ENCODE measurements around the gene CDH4. TPM values are rescaled to one million over a fixed set of nuclear protein-coding genes. Genes with fewer than 3 reads are reported as not detected.

CDH4 gene
- total RNA-seq, 1 experiment from 2014 or later, result not detected

DNA sequence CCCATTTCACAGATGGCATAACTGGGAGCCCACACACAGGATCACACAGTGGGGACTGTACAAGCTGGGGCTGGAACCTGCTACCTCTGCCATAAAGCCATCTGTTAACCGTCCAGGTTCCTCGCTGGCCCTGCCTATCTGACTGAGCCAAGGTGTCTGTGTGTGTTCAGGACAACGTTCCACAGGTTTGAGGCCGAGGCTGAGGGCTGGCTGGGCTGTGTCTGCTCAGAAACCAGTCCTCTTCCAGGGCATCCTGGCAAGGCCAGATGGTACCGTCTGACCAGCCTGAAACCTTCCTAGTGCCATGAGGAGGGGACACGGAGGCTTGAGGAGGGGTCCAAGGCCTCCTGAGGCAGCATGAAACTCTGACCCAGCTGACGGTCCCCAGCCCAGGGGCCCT, 663.0 kb downstream of the CDH4 start:
- Mint-ChIP-seq H3K27ac (ENCODE audit: unreplicated experiment) (no peak overlapping the region), H3K9me3 (ENCODE audit: unreplicated experiment) (peaks cover 13% of the 10 kb centered on the region), H3K4me1 (ENCODE audit: low read depth, unreplicated experiment) (no peaks in the 10 kb centered on the region), H3K27me3 (ENCODE audit: insufficient read depth, unreplicated experiment) (peaks cover 33% of the 10 kb centered on the region), H3K36me3 (ENCODE audit: insufficient read depth, unreplicated experiment) (no peaks in the 10 kb centered on the region), H3K4me3 (ENCODE audit: unreplicated experiment) (no peak overlapping the region)
- Histone ChIP-seq H3K4me1 (no peaks in the 10 kb centered on the region), H3K36me3 (ENCODE audit: control insufficient read depth, insufficient read depth, low read length) (no peaks in the 10 kb centered on the region), H3K27me3 (replicated peaks; ENCODE audit: control insufficient read depth, insufficient read depth, low read length) (no peaks in the 10 kb centered on the region; the same call in none of the 2 replicates), H3K4me3 (ENCODE audit: low read depth, low read length) (no peak overlapping the region), H3K9me3 (peaks cover 28% of the 10 kb centered on the region)
- ChIA-PET POLR2A (no interaction called here), CTCF (no interaction called here)
- DNase-seq, result no peak
- intact Hi-C loops (cut with micrococcal nuclease; ENCODE audit: unreplicated experiment), result no loop called here
- no TSS peak for BruUV-seq (replicated peaks)
- no peak for TF ChIP-seq CTCF (IDR thresholded peaks at IDR 0.05; ENCODE audit: insufficient read depth in 1 of 2, low read depth in 1 of 2, low read length in 1 of 2, severe bottlenecking in 1 of 2, unreplicated experiment in 1 of 2)

DNA sequence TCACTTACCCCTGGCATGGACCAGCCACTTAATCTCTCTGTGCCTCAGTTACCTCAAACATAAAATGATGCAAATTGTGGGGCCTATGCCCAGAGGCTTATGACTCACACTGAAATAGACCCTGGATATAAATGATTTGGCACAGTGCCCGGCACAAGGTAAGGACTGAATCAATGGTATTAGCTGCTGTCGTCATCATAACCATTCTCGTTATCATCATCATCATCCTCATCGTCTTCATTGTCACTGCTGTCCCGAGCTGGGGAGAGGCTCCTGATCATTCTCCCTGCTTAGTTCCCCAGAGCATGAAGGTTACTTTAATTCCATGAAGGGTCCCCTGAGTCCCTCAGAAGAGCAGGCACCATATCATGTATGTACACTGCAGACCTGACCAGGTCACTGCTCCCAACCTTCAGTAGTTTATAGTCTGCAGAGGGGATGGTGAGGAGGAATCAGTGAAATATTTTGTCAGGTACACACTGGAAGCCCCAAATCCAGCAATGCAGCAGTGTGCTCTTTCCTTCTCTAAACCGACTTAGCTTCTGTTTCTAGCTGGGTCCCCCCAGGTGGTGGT, 664.3 kb downstream of the CDH4 start:
- ChIA-PET POLR2A (no interaction called here), CTCF (no interaction called here)
- Histone ChIP-seq H3K4me3 (ENCODE audit: low read depth, low read length) (no peak overlapping the region), H3K27me3 (replicated peaks; ENCODE audit: control insufficient read depth, insufficient read depth, low read length) (no peaks in the 10 kb centered on the region; the same call in none of the 2 replicates), H3K4me1 (no peaks in the 10 kb centered on the region), H3K36me3 (ENCODE audit: control insufficient read depth, insufficient read depth, low read length) (no peaks in the 10 kb centered on the region), H3K9me3 (peaks cover 17% of the 10 kb centered on the region)
- DNase-seq, result no peak
- no peak overlapping the region for H3K4me3 Mint-ChIP-seq (ENCODE audit: unreplicated experiment)
- no peaks in the 10 kb centered on the region for H3K4me1 Mint-ChIP-seq (ENCODE audit: low read depth, unreplicated experiment)
- no peaks in the 10 kb centered on the region for H3K36me3 Mint-ChIP-seq (ENCODE audit: insufficient read depth, unreplicated experiment)
- no peak for TF ChIP-seq CTCF (IDR thresholded peaks at IDR 0.05; ENCODE audit: insufficient read depth in 1 of 2, low read depth in 1 of 2, low read length in 1 of 2, severe bottlenecking in 1 of 2, unreplicated experiment in 1 of 2)
- H3K27ac Mint-ChIP-seq (ENCODE audit: unreplicated experiment), result no peak overlapping the region
- BruUV-seq (replicated peaks), result no TSS peak
- H3K9me3 Mint-ChIP-seq (ENCODE audit: unreplicated experiment), result peaks cover 4% of the 10 kb centered on the region
- intact Hi-C loops (cut with micrococcal nuclease; ENCODE audit: unreplicated experiment), result no loop called here
- H3K27me3 Mint-ChIP-seq (ENCODE audit: insufficient read depth, unreplicated experiment), result peaks cover 27% of the 10 kb centered on the region

- Mint-ChIP-seq H3K9me3 (ENCODE audit: unreplicated experiment) (no peaks in the 10 kb centered on the region), H3K4me3 (ENCODE audit: unreplicated experiment) (no peak overlapping the region), H3K36me3 (ENCODE audit: insufficient read depth, unreplicated experiment) (no peaks in the 10 kb centered on the region), H3K27ac (ENCODE audit: unreplicated experiment) (no peak overlapping the region), H3K27me3 (ENCODE audit: insufficient read depth, unreplicated experiment) (peaks cover 26% of the 10 kb centered on the region), H3K4me1 (ENCODE audit: low read depth, unreplicated experiment) (no peaks in the 10 kb centered on the region)
- no peak for TF ChIP-seq CTCF (IDR thresholded peaks at IDR 0.05; ENCODE audit: insufficient read depth in 1 of 2, low read depth in 1 of 2, low read length in 1 of 2, severe bottlenecking in 1 of 2, unreplicated experiment in 1 of 2)
- ChIA-PET CTCF (no interaction called here), POLR2A (no interaction called here)
- H3K4me1 ChIP-seq, result no peaks in the 10 kb centered on the region
- H3K4me3 ChIP-seq (ENCODE audit: low read depth, low read length), result no peak overlapping the region
- H3K9me3 ChIP-seq, result peaks cover 8% of the 10 kb centered on the region
- no peak for DNase-seq
- intact Hi-C loops (cut with micrococcal nuclease; ENCODE audit: unreplicated experiment), result no loop called here
- BruUV-seq (replicated peaks), result no TSS peak
- no peaks in the 10 kb centered on the region for H3K36me3 ChIP-seq (ENCODE audit: control insufficient read depth, insufficient read depth, low read length)
- H3K27me3 ChIP-seq (replicated peaks; ENCODE audit: control insufficient read depth, insufficient read depth, low read length), result no peaks in the 10 kb centered on the region; the same call in none of the 2 replicates
These were observed 665.5 kb downstream of the CDH4 start for GRCh38 chr20:61917474-61918145.
